ENCODE measurements around the gene LRTM2.

The LRTM2 gene

GRCh38 chr12:1870998-1871917 lies 50.9 kb downstream of the LRTM2 start:
- no peak for DNase-seq

- no peak for DNase-seq
These were observed 51.6 kb downstream of the LRTM2 start for GRCh38 chr12:1872001-1872400.

GRCh38 chr12:1872448-1872847 lies 52.1 kb downstream of the LRTM2 start:
- DNase-seq, result no peak

GRCh38 chr12:1873531-1874510 lies 53.5 kb downstream of the LRTM2 start:
- no peak for DNase-seq

GRCh38 chr12:1875608-1876007 lies 55.2 kb downstream of the LRTM2 start:
- DNase-seq, result no peak

GRCh38 chr12:1876086-1876485 lies 55.7 kb downstream of the LRTM2 start:
- DNase-seq, result no peak

GRCh38 chr12:1877169-1877878 lies 57.0 kb downstream of the LRTM2 start:
- DNase-seq, result no peak

- DNase-seq, result no peak
These were observed 57.8 kb downstream of the LRTM2 start for GRCh38 chr12:1878214-1878613.

GRCh38 chr12:1878695-1879094 lies 58.3 kb downstream of the LRTM2 start:
- no peak for DNase-seq

GRCh38 chr12:1879633-1880032 lies 59.3 kb downstream of the LRTM2 start:
- no peak for DNase-seq

GRCh38 chr12:1880153-1880845 lies 59.9 kb downstream of the LRTM2 start:
- DNase-seq, result no peak

GRCh38 chr12:1880876-1881275 lies 60.5 kb downstream of the LRTM2 start:
- no peak for DNase-seq

- DNase-seq, result no peak
These were observed 60.9 kb downstream of the LRTM2 start for GRCh38 chr12:1881301-1881700.

GRCh38 chr12:1881936-1882335 lies 61.6 kb downstream of the LRTM2 start:
- no peak for DNase-seq

GRCh38 chr12:1882405-1882804 lies 62.0 kb downstream of the LRTM2 start:
- no peak for DNase-seq

- DNase-seq, result no peak
These were observed 62.6 kb downstream of the LRTM2 start for GRCh38 chr12:1882850-1883470.

GRCh38 chr12:1883513-1883912 lies 63.1 kb downstream of the LRTM2 start:
- no peak for DNase-seq

GRCh38 chr12:1884651-1885050 lies 64.3 kb downstream of the LRTM2 start:
- DNase-seq, result no peak

- DNase-seq, result no peak
These were observed 64.8 kb downstream of the LRTM2 start for GRCh38 chr12:1885082-1885596.

GRCh38 chr12:1885599-1886245 lies 65.4 kb downstream of the LRTM2 start:
- DNase-seq, result no peak
